HepG2 (cell line): ENCODE results near the gene MEIOB. TPM values are rescaled to one million over a fixed set of nuclear protein-coding genes. Genes with fewer than 3 reads are reported as not detected.
A peak's percentile ranks its signal among the peaks of the same experiment; 100 is the strongest.

Source experiments
- ATAC-seq: fragments of 200-7000 bp; cut with Tn5 transposase; 3 replicates; pipeline ENCODE4 v1.9.1; 2020; ENCODE audit warnings: mild to moderate bottlenecking, moderate library complexity
- BruUV-seq: library from RNA; stranded (reverse); fragments of 400-500 nt; replicated peaks from 2 replicates; lab custom pipeline; 2021; lab: Mats Ljungman, UMichigan
- CTCF ChIA-PET: fragments of 300-600 bp; formaldehyde crosslinking; extraction: SDS; loops from one replicate; lab custom pipeline; 2021; ENCODE audit warnings: low total read pairs, inconsistent platforms, low intra/inter-chr PET ratio; lab: Yijun Ruan, JAX
- POLR2A ChIA-PET: fragments of 350-600 bp; sonication (Branson Sonifier 250); formaldehyde crosslinking; loops from one replicate; lab custom pipeline; 2020; ENCODE audit warnings: antibody characterized with exemption, inconsistent platforms; lab: Yijun Ruan, JAX
- DNase-seq: peaks from one replicate; pipeline ENCODE4 v3.0.0-alpha.2; 2015; ENCODE audit warnings: low spot score
- FAIRE-seq: peaks from 3 replicates; lab custom pipeline; 2011; peaks lifted over from hg19 to GRCh38; lab: Jason Lieb, UNC
- H2AFZ ChIP-seq: one replicate; pipeline ENCODE4 v1.6.1; 2011; ENCODE audit warnings: low read length, inconsistent platforms
- H3K27ac ChIP-seq: fragments of 300-600 bp; 3 replicates; pipeline ENCODE4 v1.8.0; 2011; ENCODE audit warnings: mixed run types, mild to moderate bottlenecking, mixed read lengths, low read length, inconsistent platforms; ENCODE audit not compliant: insufficient read depth; ENCODE audit errors: extremely low read length
- H3K27me3 ChIP-seq, 2 experiments: fragments of 200-600 bp in 1 of 2; 2 replicates in 1 of 2; 3 replicates in 1 of 2; pipeline versions ENCODE4 v1.6.0 to v1.8.0; 2011; ENCODE audit warnings: low read length in 2 of 2, mild to moderate bottlenecking in 2 of 2, moderate library complexity in 2 of 2, inconsistent platforms in 1 of 2; ENCODE audit not compliant: insufficient read depth in 2 of 2, control insufficient read depth in 1 of 2
- H3K36me3 ChIP-seq, 2 experiments: fragments of 200-600 bp in 1 of 2; replicated peaks in 1 of 2; 2 replicates in 1 of 2; 3 replicates in 1 of 2; pipeline versions ENCODE4 v1.5.1 to v1.8.0; 2011; ENCODE audit warnings: low read length in 2 of 2, inconsistent platforms in 1 of 2; ENCODE audit not compliant: insufficient read depth in 2 of 2, control insufficient read depth in 1 of 2
- H3K4me1 ChIP-seq: 2 replicates; pipeline ENCODE4 v1.5.1; 2012; ENCODE audit warnings: low read length, inconsistent platforms; ENCODE audit not compliant: insufficient read depth
- H3K4me2 ChIP-seq: 2 replicates; pipeline ENCODE4 v1.6.0; 2011; ENCODE audit warnings: low read depth, low read length, inconsistent platforms
- H3K4me3 ChIP-seq, 3 experiments: fragments of 200-600 bp in 1 of 3; sonication (generic), shearing (Covaris generic) in 1 of 3; replicated peaks in 1 of 3; 2 replicates each; pipeline ENCODE4 v1.5.1; 2011 to 2016; ENCODE audit warnings: low read length in 3 of 3, inconsistent platforms in 2 of 3, low read depth in 2 of 3, mild to moderate bottlenecking in 2 of 3, control low read depth in 1 of 3, mixed read lengths in 1 of 3; ENCODE audit not compliant: insufficient read depth in 1 of 3
- H3K79me2 ChIP-seq: one replicate; pipeline ENCODE4 v1.6.1; 2011; ENCODE audit warnings: low read length, inconsistent platforms; ENCODE audit not compliant: insufficient read depth
- H3K9ac ChIP-seq: 2 replicates; pipeline ENCODE4 v1.6.0; 2011; ENCODE audit warnings: mild to moderate bottlenecking, low read depth, low read length, inconsistent platforms; ENCODE audit not compliant: insufficient read depth
- H3K9me3 ChIP-seq: 2 replicates; pipeline ENCODE4 v1.5.1; 2012; ENCODE audit warnings: mild to moderate bottlenecking, low read length
- H4K20me1 ChIP-seq: 2 replicates; pipeline ENCODE4 v1.6.0; 2011; ENCODE audit warnings: inconsistent platforms, mild to moderate bottlenecking, low read length, moderate library complexity; ENCODE audit not compliant: insufficient read depth
- AGO2 ChIP-seq: fragments of 200-400 bp; formaldehyde crosslinking; optimal IDR thresholded peaks from 2 replicates; pipeline ENCODE3; 2017; ENCODE audit warnings: mild to moderate bottlenecking, low read depth, low read length, moderate library complexity
- ELF1 ChIP-seq: sonication (generic); formaldehyde crosslinking; IDR thresholded peaks from 2 replicates; pipeline ENCODE4 v1.4.0; 2020; ENCODE audit warnings: missing genetic modification reagents
- IKZF1 ChIP-seq: fragments of 450-650 bp; IDR thresholded peaks from 2 replicates; pipeline ENCODE4 v1.7.1; 2016
- MED8 ChIP-seq: sonication (generic); formaldehyde crosslinking; IDR thresholded peaks from 2 replicates; pipeline ENCODE4 v1.8.1; 2023; ENCODE audit warnings: mild to moderate bottlenecking, missing genetic modification reagents; ENCODE audit not compliant: insufficient replicate concordance
- MTA1 ChIP-seq: sonication (generic); formaldehyde crosslinking; IDR thresholded peaks from 2 replicates; pipeline ENCODE4 v1.4.0; 2020; ENCODE audit warnings: missing genetic modification reagents, mild to moderate bottlenecking, borderline replicate concordance
- NCOR1 ChIP-seq: fragments of 200-600 bp; sonication (generic); IDR thresholded peaks from 2 replicates; pipeline ENCODE4 v1.7.0; 2017; ENCODE audit warnings: antibody characterized with exemption, low read length, borderline replicate concordance
- POLR2G ChIP-seq: fragments of 200-400 bp; formaldehyde crosslinking; IDR thresholded peaks from 2 replicates; pipeline ENCODE4 v1.6.1; 2018; ENCODE audit warnings: mild to moderate bottlenecking, low read depth, low read length, moderate library complexity
- PPARG ChIP-seq: conservative IDR thresholded peaks from 2 replicates; pipeline ENCODE4 v1.6.1; 2016; ENCODE audit warnings: missing biosample characterization, missing genetic modification reagents
- ZIK1 ChIP-seq: sonication (generic); formaldehyde crosslinking; IDR thresholded peaks from 2 replicates; pipeline ENCODE4 v1.5.0; 2020; ENCODE audit warnings: mild to moderate bottlenecking, low read depth, missing genetic modification reagents, borderline replicate concordance
- ZNF207 ChIP-seq: fragments of 450-650 bp; IDR thresholded peaks from 2 replicates; pipeline ENCODE4 v1.6.1; 2016; ENCODE audit warnings: antibody characterized with exemption, borderline replicate concordance
- ZNF382 ChIP-seq: sonication (generic); formaldehyde crosslinking; IDR thresholded peaks from 2 replicates; pipeline ENCODE4 v1.5.0; 2020; ENCODE audit warnings: missing genetic modification reagents, mild to moderate bottlenecking, borderline replicate concordance
- ZNF615 ChIP-seq: sonication (generic); formaldehyde crosslinking; IDR thresholded peaks from 2 replicates; pipeline ENCODE4 v1.5.0; 2020; ENCODE audit warnings: mild to moderate bottlenecking, missing genetic modification reagents, borderline replicate concordance
- ZNF747 ChIP-seq: sonication (generic); formaldehyde crosslinking; IDR thresholded peaks from 2 replicates; pipeline ENCODE4 v1.8.1; 2023; ENCODE audit warnings: missing genetic modification reagents, mild to moderate bottlenecking, borderline replicate concordance
- WGBS: methylation state at CpG from one replicate; pipeline ENCODE4 v1.1.6; 2017; ENCODE audit warnings: low lambda C conversion rate; 5-methylcytosine and 5-hydroxymethylcytosine counted together
- in situ Hi-C: cut with HindIII; loops from 2 replicates; pipeline ENCODE4 v1.10.0; 2017; ENCODE audit warnings: low pct_unique_long_range_greater_than_20kb; ENCODE audit not compliant: extremely low pct_ligation_motif_present
- intact Hi-C: fragments of 100-400 bp; cut with micrococcal nuclease; formaldehyde crosslinking; loops from one replicate; pipeline ENCODE4 v1.10.0; 2022; ENCODE audit not compliant: unreplicated experiment
- polyA plus RNA-seq, 8 experiments: library from polyadenylated mRNA; depleted of rRNA in 3 of 8; stranded (reverse) in 7 of 8; unstranded in 1 of 8; fragments of >200 nt; fragmentation: Illumina TruSeq in 4 of 8; extraction: Trizol in 4 of 8; gene quantifications; 2 replicates each; pipeline versions ENCODE4 v1.2.1 to v1.2.3, GENCODE V29; 2011 to 2016; ENCODE audit warnings: low read depth in 4 of 8, missing spikeins in 1 of 8, mixed read lengths in 1 of 8; ENCODE audit not compliant: insufficient read depth in 1 of 8
- total RNA-seq, 5 experiments: library from RNA; depleted of rRNA; stranded (reverse); fragments of >200 nt; fragmentation: Illumina TruSeq; extraction: Trizol; gene quantifications; 2 replicates each; pipeline ENCODE4 v1.2.3, GENCODE V29; 2016; ENCODE audit warnings: low read depth in 1 of 5
- TF ChIP-seq, protein P1 (sequence below): sonication (generic); formaldehyde crosslinking; IDR thresholded peaks from 2 replicates; pipeline ENCODE4 v1.4.0; 2020; ENCODE audit warnings: mild to moderate bottlenecking, missing genetic modification reagents
- TF ChIP-seq, protein P2 (sequence below): sonication (generic); formaldehyde crosslinking; IDR thresholded peaks from 2 replicates; pipeline ENCODE4 v1.4.0; 2020; ENCODE audit warnings: missing genetic modification reagents
- TF ChIP-seq, protein P3 (sequence below): sonication (generic); formaldehyde crosslinking; IDR thresholded peaks from 2 replicates; pipeline ENCODE4 v1.4.0; 2020; ENCODE audit warnings: missing genetic modification reagents

MEIOB gene
- total and polyA plus RNA-seq, 2 of the 13 experiments (the other 11 are each of a cell fraction or from before 2014, with no cell fraction given), result 0.17 TPM; not detected in 1

DNA sequence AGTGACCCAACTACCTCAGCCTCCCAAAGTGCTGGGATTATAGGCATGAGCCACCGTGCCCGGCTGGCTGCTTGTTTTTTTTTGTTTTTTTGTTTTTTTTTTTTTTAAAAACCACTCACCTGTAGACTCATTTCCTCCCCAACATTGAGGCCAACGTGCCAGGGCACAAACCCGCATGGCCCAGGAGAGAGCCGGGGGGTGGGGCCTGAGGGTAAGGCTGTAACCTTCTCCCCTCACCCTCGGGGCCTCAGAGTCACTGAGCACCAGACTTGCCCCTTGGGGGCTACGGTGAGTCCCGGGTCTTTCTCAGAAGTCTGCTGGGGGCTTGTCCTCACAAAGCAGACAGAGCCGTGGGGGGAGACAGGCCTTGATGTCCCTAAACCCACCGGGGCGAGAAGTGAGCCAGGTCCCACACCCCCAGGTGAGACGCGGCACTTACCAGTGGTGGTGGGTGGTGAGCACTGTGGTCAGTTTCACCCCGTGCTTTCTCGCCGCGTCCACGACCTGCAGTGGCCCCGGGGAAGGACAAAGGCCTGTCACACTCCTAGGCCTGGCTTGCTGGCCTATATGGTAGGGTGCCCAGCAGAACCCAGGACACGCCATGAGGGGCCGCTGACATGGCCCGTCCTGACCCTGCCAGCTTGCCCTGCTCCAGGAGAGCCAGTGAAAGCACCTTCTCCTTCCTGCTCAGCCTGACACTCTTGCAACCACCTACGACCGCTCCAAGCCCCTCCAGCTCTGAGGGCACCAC lies 49.9 kb downstream of the MEIOB start:
- BruUV-seq, result no TSS peak
- WGBS, result 99% methylated on average over 8 of the region's 24 CpGs
- no peak overlapping the region for H3K27ac ChIP-seq
- no peaks in the 10 kb centered on the region; the same call in 1 of the 2 replicates for H4K20me1 ChIP-seq
- H3K79me2 ChIP-seq, result peaks cover 20% of the 10 kb centered on the region
- H3K27me3 ChIP-seq, result no peaks in the 10 kb centered on the region
- H3K9me3 ChIP-seq, result no peaks in the 10 kb centered on the region
- no peak for DNase-seq
- ChIA-PET POLR2A (no interaction called here), CTCF (no interaction called here)
- H3K4me3 ChIP-seq, result no peak overlapping the region
- FAIRE-seq, result no peak
- peaks cover 24% of the 10 kb centered on the region for H3K4me1 ChIP-seq
- H3K4me2 ChIP-seq, result no peak overlapping the region
- no peak overlapping the region for H2AFZ ChIP-seq
- H3K9ac ChIP-seq, result no peak overlapping the region
- intact Hi-C loops (no loop called here), in situ Hi-C loops (loop anchor here (5.0 kb wide), 1 partner anchor 40 kb away; the partner anchor contains the start of genes NUBP2 and SPSB3)
- no peak for TF ChIP-seq ELF1 (CRISPR knock-in tag)
- TF ChIP-seq ZIK1, result no peak
- TF ChIP-seq ZNF615 (CRISPR knock-in tag), result no peak
- TF ChIP-seq IKZF1, result no peak
- TF ChIP-seq, protein P1, sequence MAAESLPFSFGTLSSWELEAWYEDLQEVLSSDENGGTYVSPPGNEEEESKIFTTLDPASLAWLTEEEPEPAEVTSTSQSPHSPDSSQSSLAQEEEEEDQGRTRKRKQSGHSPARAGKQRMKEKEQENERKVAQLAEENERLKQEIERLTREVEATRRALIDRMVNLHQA (CRISPR knock-in tag), result no peak
- no peak for TF ChIP-seq ZNF747 (CRISPR knock-in tag)
- no peak for TF ChIP-seq NCOR1
- no peak for TF ChIP-seq ZNF382 (CRISPR knock-in tag)
- peak; percentile 46 for TF ChIP-seq AGO2
- no peak for TF ChIP-seq PPARG (CRISPR knock-in tag)
- no peak for TF ChIP-seq MED8
- TF ChIP-seq ZNF207, result no peak
- peak; percentile 14; the same call in 1 of the 2 replicates for TF ChIP-seq MTA1 (CRISPR knock-in tag)
- TF ChIP-seq POLR2G, result no peak
- TF ChIP-seq, protein P2, sequence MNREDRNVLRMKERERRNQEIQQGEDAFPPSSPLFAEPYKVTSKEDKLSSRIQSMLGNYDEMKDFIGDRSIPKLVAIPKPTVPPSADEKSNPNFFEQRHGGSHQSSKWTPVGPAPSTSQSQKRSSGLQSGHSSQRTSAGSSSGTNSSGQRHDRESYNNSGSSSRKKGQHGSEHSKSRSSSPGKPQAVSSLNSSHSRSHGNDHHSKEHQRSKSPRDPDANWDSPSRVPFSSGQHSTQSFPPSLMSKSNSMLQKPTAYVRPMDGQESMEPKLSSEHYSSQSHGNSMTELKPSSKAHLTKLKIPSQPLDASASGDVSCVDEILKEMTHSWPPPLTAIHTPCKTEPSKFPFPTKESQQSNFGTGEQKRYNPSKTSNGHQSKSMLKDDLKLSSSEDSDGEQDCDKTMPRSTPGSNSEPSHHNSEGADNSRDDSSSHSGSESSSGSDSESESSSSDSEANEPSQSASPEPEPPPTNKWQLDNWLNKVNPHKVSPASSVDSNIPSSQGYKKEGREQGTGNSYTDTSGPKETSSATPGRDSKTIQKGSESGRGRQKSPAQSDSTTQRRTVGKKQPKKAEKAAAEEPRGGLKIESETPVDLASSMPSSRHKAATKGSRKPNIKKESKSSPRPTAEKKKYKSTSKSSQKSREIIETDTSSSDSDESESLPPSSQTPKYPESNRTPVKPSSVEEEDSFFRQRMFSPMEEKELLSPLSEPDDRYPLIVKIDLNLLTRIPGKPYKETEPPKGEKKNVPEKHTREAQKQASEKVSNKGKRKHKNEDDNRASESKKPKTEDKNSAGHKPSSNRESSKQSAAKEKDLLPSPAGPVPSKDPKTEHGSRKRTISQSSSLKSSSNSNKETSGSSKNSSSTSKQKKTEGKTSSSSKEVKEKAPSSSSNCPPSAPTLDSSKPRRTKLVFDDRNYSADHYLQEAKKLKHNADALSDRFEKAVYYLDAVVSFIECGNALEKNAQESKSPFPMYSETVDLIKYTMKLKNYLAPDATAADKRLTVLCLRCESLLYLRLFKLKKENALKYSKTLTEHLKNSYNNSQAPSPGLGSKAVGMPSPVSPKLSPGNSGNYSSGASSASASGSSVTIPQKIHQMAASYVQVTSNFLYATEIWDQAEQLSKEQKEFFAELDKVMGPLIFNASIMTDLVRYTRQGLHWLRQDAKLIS (CRISPR knock-in tag), result no peak
- TF ChIP-seq, protein P3, sequence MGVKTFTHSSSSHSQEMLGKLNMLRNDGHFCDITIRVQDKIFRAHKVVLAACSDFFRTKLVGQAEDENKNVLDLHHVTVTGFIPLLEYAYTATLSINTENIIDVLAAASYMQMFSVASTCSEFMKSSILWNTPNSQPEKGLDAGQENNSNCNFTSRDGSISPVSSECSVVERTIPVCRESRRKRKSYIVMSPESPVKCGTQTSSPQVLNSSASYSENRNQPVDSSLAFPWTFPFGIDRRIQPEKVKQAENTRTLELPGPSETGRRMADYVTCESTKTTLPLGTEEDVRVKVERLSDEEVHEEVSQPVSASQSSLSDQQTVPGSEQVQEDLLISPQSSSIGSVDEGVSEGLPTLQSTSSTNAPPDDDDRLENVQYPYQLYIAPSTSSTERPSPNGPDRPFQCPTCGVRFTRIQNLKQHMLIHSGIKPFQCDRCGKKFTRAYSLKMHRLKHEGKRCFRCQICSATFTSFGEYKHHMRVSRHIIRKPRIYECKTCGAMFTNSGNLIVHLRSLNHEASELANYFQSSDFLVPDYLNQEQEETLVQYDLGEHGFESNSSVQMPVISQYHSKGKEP (CRISPR knock-in tag), result no peak
- H3K36me3 ChIP-seq, result peaks cover 12 to 31% of the 10 kb centered on the region in 2 experiments; a peak in 4 of 5 replicates
- ATAC-seq, result no peak
